A673 (cell line): Measurements from ENCODE around the gene KLK12.

Experiments
- EZH2 ChIP-seq: fragments of 200-600 bp; sonication (generic); IDR thresholded peaks from 2 replicates; pipeline ENCODE4 v1.6.1; 2017; ENCODE audit warnings: borderline replicate concordance, low read depth, mild to moderate bottlenecking, mixed read lengths, antibody characterized with exemption, low read length; ENCODE audit not compliant: poor library complexity, severe bottlenecking
- TF ChIP-seq, protein P1 (sequence below): fragments of 300-800, 200-600 bp; sonication (generic); conservative IDR thresholded peaks from 2 replicates; pipeline ENCODE4 v1.5.1; 2017; ENCODE audit warnings: low read depth, mild to moderate bottlenecking, antibody characterized with exemption, low read length, moderate library complexity, mixed read lengths

DNA sequence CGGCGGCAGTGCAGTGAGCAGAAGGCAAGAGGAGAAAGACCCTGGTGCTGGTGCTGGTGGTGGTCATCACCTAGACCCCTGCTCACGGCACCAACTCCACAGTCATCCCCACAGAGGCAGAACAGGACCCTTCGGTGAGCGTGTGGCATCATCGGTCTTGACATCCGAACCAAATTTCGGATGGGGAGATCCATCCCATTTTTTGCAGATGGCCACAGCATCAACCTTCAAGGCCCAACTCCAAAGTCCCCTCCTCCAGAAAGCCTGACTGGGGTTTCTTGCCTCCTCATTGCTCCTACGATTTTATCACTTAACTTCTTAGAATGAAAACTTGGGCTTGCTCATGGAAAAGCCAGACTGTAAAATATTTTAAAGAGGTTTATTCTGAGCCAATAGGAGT, 8.7 kb upstream of the KLK12 start:
- TF ChIP-seq, protein P1, sequence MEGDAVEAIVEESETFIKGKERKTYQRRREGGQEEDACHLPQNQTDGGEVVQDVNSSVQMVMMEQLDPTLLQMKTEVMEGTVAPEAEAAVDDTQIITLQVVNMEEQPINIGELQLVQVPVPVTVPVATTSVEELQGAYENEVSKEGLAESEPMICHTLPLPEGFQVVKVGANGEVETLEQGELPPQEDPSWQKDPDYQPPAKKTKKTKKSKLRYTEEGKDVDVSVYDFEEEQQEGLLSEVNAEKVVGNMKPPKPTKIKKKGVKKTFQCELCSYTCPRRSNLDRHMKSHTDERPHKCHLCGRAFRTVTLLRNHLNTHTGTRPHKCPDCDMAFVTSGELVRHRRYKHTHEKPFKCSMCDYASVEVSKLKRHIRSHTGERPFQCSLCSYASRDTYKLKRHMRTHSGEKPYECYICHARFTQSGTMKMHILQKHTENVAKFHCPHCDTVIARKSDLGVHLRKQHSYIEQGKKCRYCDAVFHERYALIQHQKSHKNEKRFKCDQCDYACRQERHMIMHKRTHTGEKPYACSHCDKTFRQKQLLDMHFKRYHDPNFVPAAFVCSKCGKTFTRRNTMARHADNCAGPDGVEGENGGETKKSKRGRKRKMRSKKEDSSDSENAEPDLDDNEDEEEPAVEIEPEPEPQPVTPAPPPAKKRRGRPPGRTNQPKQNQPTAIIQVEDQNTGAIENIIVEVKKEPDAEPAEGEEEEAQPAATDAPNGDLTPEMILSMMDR = no peak
- TF ChIP-seq EZH2 = no peak
